ENCODE results near the gene SNTG2. TPM values are rescaled to one million over a fixed set of nuclear protein-coding genes. Genes with fewer than 3 reads are reported as not detected.

The SNTG2 gene
- total and polyA plus RNA-seq, 4 donors, result not detected

- Histone ChIP-seq H3K4me3 (ENCODE audit: low read depth in 1 of 3, low read length in 3 of 3) (no peak overlapping the region), H3K9me3 (ENCODE audit: control insufficient read depth in 4 of 4, low read length in 3 of 4) (peaks cover 0 to 4% (median 0%) of the 10 kb centered on the region in 4 donors), H3K4me1 (ENCODE audit: control insufficient read depth in 4 of 4, insufficient read depth in 4 of 4, low read length in 3 of 4) (no peaks in the 10 kb centered on the region), H3K27ac (ENCODE audit: low read depth in 1 of 2, low read length in 2 of 2) (no peak overlapping the region), H3K27me3 (ENCODE audit: control insufficient read depth in 4 of 4, insufficient read depth in 4 of 4, low read length in 3 of 4) (no peaks in the 10 kb centered on the region), H3K36me3 (ENCODE audit: control insufficient read depth in 4 of 4, insufficient read depth in 3 of 4, low read depth in 1 of 4, low read length in 3 of 4) (no peaks in the 10 kb centered on the region), H3K9ac (ENCODE audit: low read depth in 1 of 2, low read length in 2 of 2) (no peak overlapping the region)
- no peak for TF ChIP-seq FOXA2 (IDR thresholded peaks at IDR 0.05)
- no peak for TF ChIP-seq CTCF (IDR thresholded peaks at IDR 0.05; ENCODE audit: low read depth, low read length, missing input control)
- 52% methylated on average over 7 of the region's 7 CpGs for WGBS
- DNase-seq (ENCODE audit: low spot score), result no peak
Observed at GRCh38 chr2:985317-985898, 34.8 kb downstream of the SNTG2 start.

- Histone ChIP-seq H3K36me3 (ENCODE audit: control insufficient read depth in 4 of 4, insufficient read depth in 3 of 4, low read depth in 1 of 4, low read length in 3 of 4) (no peaks in the 10 kb centered on the region), H3K27ac (ENCODE audit: low read depth in 1 of 2, low read length in 2 of 2) (no peak overlapping the region), H3K27me3 (ENCODE audit: control insufficient read depth in 4 of 4, insufficient read depth in 4 of 4, low read length in 3 of 4) (no peaks in the 10 kb centered on the region), H3K9ac (ENCODE audit: low read depth in 1 of 2, low read length in 2 of 2) (no peak overlapping the region), H3K9me3 (ENCODE audit: control insufficient read depth in 4 of 4, low read length in 3 of 4) (no peaks in the 10 kb centered on the region), H3K4me3 (ENCODE audit: low read depth in 1 of 3, low read length in 3 of 3) (no peak overlapping the region), H3K4me1 (ENCODE audit: control insufficient read depth in 4 of 4, insufficient read depth in 4 of 4, low read length in 3 of 4) (no peaks in the 10 kb centered on the region)
- DNase-seq (ENCODE audit: low spot score), result no peak
- TF ChIP-seq ZBTB33 (IDR thresholded peaks at IDR 0.05) (no peak), NR2F2 (IDR thresholded peaks at IDR 0.05) (no peak), FOXA1 (IDR thresholded peaks at IDR 0.05) (no peak), FOXA2 (IDR thresholded peaks at IDR 0.05) (no peak), EGR1 (IDR thresholded peaks at IDR 0.05; ENCODE audit: low read depth in 2 of 2) (no peak), REST (IDR thresholded peaks at IDR 0.05) (no peak), JUND (IDR thresholded peaks at IDR 0.05) (no peak), HNF4G (IDR thresholded peaks at IDR 0.05) (no peak), RAD21 (IDR thresholded peaks at IDR 0.05) (no peak), HNF4A (conservative IDR thresholded peaks at IDR 0.05) (no peak)
- 85% methylated on average over 16 of the region's 16 CpGs for WGBS
Observed at GRCh38 chr2:987789-988188, 37.1 kb downstream of the SNTG2 start.
